CD4-positive, alpha-beta memory T cell (primary cell): ENCODE results near the gene SPRY1. TPM values are rescaled to one million over a fixed set of nuclear protein-coding genes. Genes with fewer than 3 reads are reported as not detected.

Experiments used
- CTCF ChIA-PET: fragments of 350-600 bp; sonication (Branson Sonifier 250); formaldehyde crosslinking; loops from one replicate; lab custom pipeline; 2021; ENCODE audit warnings: inconsistent platforms; ENCODE audit not compliant: partially characterized antibody; lab: Charles Lee
- POLR2A ChIA-PET: fragments of 350-600 bp; sonication (Branson Sonifier 250); formaldehyde crosslinking; loops from one replicate; lab custom pipeline; 2021; ENCODE audit not compliant: partially characterized antibody; lab: Charles Lee
- DNase-seq, 5 donors: peaks; one replicate each; pipeline versions ENCODE4 v3.0.0 to v3.0.0-alpha.2; 2020 to 2022; ENCODE audit warnings: mixed read lengths in 1 of 5
- H3K27ac ChIP-seq: one replicate; pipeline ENCODE4 v1.7.0; 2013; ENCODE audit warnings: low read depth, low read length
- H3K27me3 ChIP-seq: 2 replicates; pipeline ENCODE4 v1.7.0; 2013; ENCODE audit warnings: mild to moderate bottlenecking, low read length, moderate library complexity; ENCODE audit not compliant: insufficient read depth
- H3K36me3 ChIP-seq: 2 replicates; pipeline ENCODE4 v1.7.0; 2013; ENCODE audit warnings: mild to moderate bottlenecking, low read length, moderate library complexity; ENCODE audit not compliant: insufficient read depth
- H3K4me1 ChIP-seq: 2 replicates; pipeline ENCODE4 v1.7.0; 2013; ENCODE audit warnings: mild to moderate bottlenecking, low read length, moderate library complexity; ENCODE audit not compliant: insufficient read depth
- H3K4me3 ChIP-seq, 2 donors: one replicate each; pipeline ENCODE4 v1.7.0; 2013; ENCODE audit warnings: low read length in 2 of 2, mild to moderate bottlenecking in 1 of 2
- H3K9me3 ChIP-seq, 2 donors: one replicate each; pipeline ENCODE4 v1.7.0; 2013; ENCODE audit warnings: low read length in 2 of 2, control low read depth in 1 of 2; ENCODE audit not compliant: control insufficient read depth in 1 of 2
- H3K27ac Mint-ChIP-seq, 7 donors: one replicate each; pipeline ENCODE4 v1.8.0; 2020 to 2021; ENCODE audit warnings: mixed read lengths in 7 of 7, mild to moderate bottlenecking in 6 of 7, inconsistent platforms in 3 of 7, moderate library complexity in 3 of 7
- H3K27me3 Mint-ChIP-seq, 2 donors: one replicate each; pipeline ENCODE4 v1.8.0; 2020 to 2021; ENCODE audit warnings: mixed read lengths in 2 of 2
- H3K36me3 Mint-ChIP-seq, 2 donors: one replicate each; pipeline ENCODE4 v1.8.0; 2020 to 2021; ENCODE audit warnings: mixed read lengths in 2 of 2, inconsistent platforms in 1 of 2, mild to moderate bottlenecking in 1 of 2
- H3K4me1 Mint-ChIP-seq, 4 donors: one replicate each; pipeline ENCODE4 v1.8.0; 2020 to 2021; ENCODE audit warnings: mixed read lengths in 4 of 4, mild to moderate bottlenecking in 1 of 4
- H3K4me3 Mint-ChIP-seq, 8 donors: one replicate each; pipeline ENCODE4 v1.8.0; 2020 to 2021; ENCODE audit warnings: mixed read lengths in 8 of 8, mild to moderate bottlenecking in 7 of 8, moderate library complexity in 6 of 8, inconsistent platforms in 3 of 8
- H3K9me3 Mint-ChIP-seq, 8 donors: one replicate each; pipeline ENCODE4 v1.8.0; 2020 to 2021; ENCODE audit warnings: mixed read lengths in 8 of 8, mild to moderate bottlenecking in 5 of 8, inconsistent platforms in 3 of 8, moderate library complexity in 1 of 8
- intact Hi-C: fragments of 100-400 bp; cut with micrococcal nuclease; formaldehyde crosslinking; loops from one replicate; pipeline ENCODE4 v1.15.1; 2023
- polyA plus RNA-seq, 2 donors: library from polyadenylated mRNA; unstranded; fragments of 300-500 nt; fragmentation: Illumina TruSeq; gene quantifications; one replicate each; pipeline ENCODE4 v1.2.3, GENCODE V29; 2021
- total RNA-seq, 2 experiments: library from RNA; stranded (reverse); gene quantifications; one replicate each; pipeline ENCODE4 v1.2.3, GENCODE V29; 2021

The SPRY1 gene
- total and polyA plus RNA-seq, 4 experiments from 2014 or later, result 4.4 to 8.2 (median 6.1) TPM

GRCh38 chr4:123352240-123352945, 44.2 kb upstream of the SPRY1 start:
- Histone ChIP-seq H3K27ac (no peak overlapping the region), H3K9me3 (no peaks in the 10 kb centered on the region), H3K27me3 (no peaks in the 10 kb centered on the region), H3K4me1 (no peaks in the 10 kb centered on the region), H3K4me3 (no peak overlapping the region), H3K36me3 (no peaks in the 10 kb centered on the region)
- no peak for DNase-seq
- Mint-ChIP-seq H3K9me3 (peaks cover 0 to 4% (median 0%) of the 10 kb centered on the region in 8 donors), H3K4me1 (peaks cover 0 to 4% (median 0%) of the 10 kb centered on the region in 4 donors), H3K27me3 (peaks cover 9 to 13% of the 10 kb centered on the region in 2 donors), H3K36me3 (no peaks in the 10 kb centered on the region), H3K27ac (no peak overlapping the region), H3K4me3 (no peak overlapping the region)
- ChIA-PET CTCF (no interaction called here), POLR2A (no interaction called here)
- intact Hi-C loops, result no loop called here

GRCh38 chr4:123352966-123353365, 43.6 kb upstream of the SPRY1 start:
- Histone ChIP-seq H3K4me1 (no peaks in the 10 kb centered on the region), H3K9me3 (no peaks in the 10 kb centered on the region), H3K36me3 (no peaks in the 10 kb centered on the region), H3K4me3 (no peak overlapping the region), H3K27ac (no peak overlapping the region), H3K27me3 (no peaks in the 10 kb centered on the region)
- Mint-ChIP-seq H3K4me3 (no peak overlapping the region), H3K9me3 (peaks cover 0 to 4% (median 0%) of the 10 kb centered on the region in 8 donors), H3K36me3 (no peaks in the 10 kb centered on the region), H3K27ac (no peak overlapping the region), H3K27me3 (peaks cover 9 to 13% of the 10 kb centered on the region in 2 donors), H3K4me1 (peaks cover 0 to 4% (median 0%) of the 10 kb centered on the region in 4 donors)
- CTCF ChIA-PET, result no interaction called here
- intact Hi-C loops, result no loop called here
- POLR2A ChIA-PET, result no interaction called here
- no peak for DNase-seq

DNA sequence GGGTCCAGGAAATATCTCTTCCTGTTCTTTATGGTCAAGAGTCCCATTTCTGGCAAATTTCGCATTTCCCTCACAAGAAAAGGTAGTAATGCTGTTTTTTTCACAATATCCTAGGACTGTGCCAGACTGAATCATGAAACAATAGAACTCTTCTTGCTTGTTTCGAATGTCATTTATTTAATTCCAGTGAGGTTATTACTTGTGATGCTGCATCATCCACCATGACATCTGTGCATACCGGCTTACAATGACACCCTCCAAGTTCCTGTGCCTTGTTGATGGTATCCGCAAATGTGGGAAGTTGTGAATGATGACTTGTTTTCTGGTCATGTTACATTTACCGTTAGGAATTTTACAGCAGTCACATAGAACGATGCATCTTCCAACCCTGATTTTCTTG, 42.9 kb upstream of the SPRY1 start:
- Histone ChIP-seq H3K27me3 (no peaks in the 10 kb centered on the region), H3K4me3 (no peak overlapping the region), H3K9me3 (no peaks in the 10 kb centered on the region), H3K36me3 (no peaks in the 10 kb centered on the region), H3K4me1 (no peaks in the 10 kb centered on the region), H3K27ac (no peak overlapping the region)
- no peaks in the 10 kb centered on the region for H3K36me3 Mint-ChIP-seq
- H3K27me3 Mint-ChIP-seq, result peaks cover 9 to 10% of the 10 kb centered on the region in 2 donors
- ChIA-PET POLR2A (no interaction called here), CTCF (no interaction called here)
- H3K9me3 Mint-ChIP-seq, result peaks cover 0 to 4% (median 0%) of the 10 kb centered on the region in 8 donors
- no peak overlapping the region for H3K4me3 Mint-ChIP-seq
- peaks cover 0 to 4% (median 0%) of the 10 kb centered on the region in 4 donors for H3K4me1 Mint-ChIP-seq
- DNase-seq, result no peak
- intact Hi-C loops, result no loop called here
- no peak overlapping the region for H3K27ac Mint-ChIP-seq

DNA sequence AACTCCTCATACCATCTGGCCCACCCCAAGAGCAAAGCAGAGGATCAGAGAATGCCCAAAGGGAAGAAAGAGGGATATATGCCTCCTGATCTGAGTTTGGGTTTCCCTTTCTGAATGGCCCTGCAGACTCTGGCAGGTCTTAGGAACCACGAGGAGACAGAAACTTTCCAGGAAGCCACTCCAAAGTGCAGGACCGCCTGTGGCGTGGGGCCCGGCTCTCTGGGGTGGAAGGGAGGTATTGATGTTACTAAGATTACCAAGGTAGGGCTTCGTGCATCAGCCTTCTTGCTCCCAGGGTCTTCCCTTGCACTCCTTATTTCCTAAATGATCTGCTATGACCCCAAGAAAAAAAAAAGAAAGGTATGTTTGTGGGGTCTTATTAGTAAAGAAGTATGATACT, 41.9 kb upstream of the SPRY1 start:
- no peak overlapping the region for H3K27ac ChIP-seq
- Mint-ChIP-seq H3K4me1 (peaks cover 0 to 4% (median 0%) of the 10 kb centered on the region in 4 donors), H3K36me3 (no peaks in the 10 kb centered on the region), H3K9me3 (peaks cover 0 to 4% (median 0%) of the 10 kb centered on the region in 8 donors), H3K27ac (no peak overlapping the region), H3K27me3 (peaks cover 4 to 12% of the 10 kb centered on the region in 2 donors), H3K4me3 (no peak overlapping the region)
- ChIA-PET CTCF (no interaction called here), POLR2A (no interaction called here)
- intact Hi-C loops, result no loop called here
- no peaks in the 10 kb centered on the region for H3K4me1 ChIP-seq
- no peak for DNase-seq
- no peaks in the 10 kb centered on the region for H3K9me3 ChIP-seq
- H3K4me3 ChIP-seq, result no peak overlapping the region
- no peaks in the 10 kb centered on the region for H3K27me3 ChIP-seq
- no peaks in the 10 kb centered on the region for H3K36me3 ChIP-seq

- no peak overlapping the region for H3K27ac ChIP-seq
- no peak overlapping the region for H3K4me3 ChIP-seq
- H3K9me3 ChIP-seq, result no peaks in the 10 kb centered on the region
- H3K27me3 ChIP-seq, result no peaks in the 10 kb centered on the region
- no peak for DNase-seq
- intact Hi-C loops, result no loop called here
- Mint-ChIP-seq H3K27ac (no peak overlapping the region), H3K4me1 (peaks cover 0 to 4% (median 0%) of the 10 kb centered on the region in 4 donors), H3K4me3 (no peak overlapping the region), H3K36me3 (no peaks in the 10 kb centered on the region), H3K27me3 (peaks cover 4 to 10% of the 10 kb centered on the region in 2 donors), H3K9me3 (peaks cover 0 to 3% (median 0%) of the 10 kb centered on the region in 8 donors)
- ChIA-PET CTCF (no interaction called here), POLR2A (no interaction called here)
- H3K36me3 ChIP-seq, result no peaks in the 10 kb centered on the region
- H3K4me1 ChIP-seq, result no peaks in the 10 kb centered on the region
Measured at GRCh38 chr4:123356921-123357320, 39.7 kb upstream of the SPRY1 start.

- no peak overlapping the region for H3K27ac Mint-ChIP-seq
- Histone ChIP-seq H3K4me3 (no peak overlapping the region), H3K4me1 (no peaks in the 10 kb centered on the region), H3K36me3 (no peaks in the 10 kb centered on the region), H3K27me3 (no peaks in the 10 kb centered on the region), H3K9me3 (no peaks in the 10 kb centered on the region), H3K27ac (no peak overlapping the region)
- H3K27me3 Mint-ChIP-seq, result peaks cover 6 to 9% of the 10 kb centered on the region in 2 donors
- no peak overlapping the region for H3K4me3 Mint-ChIP-seq
- no peaks in the 10 kb centered on the region for H3K36me3 Mint-ChIP-seq
- peaks cover 0 to 5% (median 0%) of the 10 kb centered on the region in 8 donors for H3K9me3 Mint-ChIP-seq
- intact Hi-C loops, result no loop called here
- POLR2A ChIA-PET, result no interaction called here
- CTCF ChIA-PET, result no interaction called here
- H3K4me1 Mint-ChIP-seq, result no peaks in the 10 kb centered on the region
- no peak for DNase-seq
Measured at GRCh38 chr4:123359449-123360315, 36.9 kb upstream of the SPRY1 start.

GRCh38 chr4:123361195-123361861, 35.3 kb upstream of the SPRY1 start:
- no peaks in the 10 kb centered on the region for H3K36me3 ChIP-seq
- Mint-ChIP-seq H3K27me3 (peaks cover 4 to 9% of the 10 kb centered on the region in 2 donors), H3K4me3 (no peak overlapping the region), H3K36me3 (no peaks in the 10 kb centered on the region), H3K4me1 (no peaks in the 10 kb centered on the region), H3K27ac (no peak overlapping the region), H3K9me3 (peaks cover 0 to 3% (median 0%) of the 10 kb centered on the region in 8 donors)
- DNase-seq, result no peak
- H3K4me3 ChIP-seq, result no peak overlapping the region
- H3K9me3 ChIP-seq, result no peaks in the 10 kb centered on the region
- intact Hi-C loops, result no loop called here
- no peaks in the 10 kb centered on the region for H3K27me3 ChIP-seq
- CTCF ChIA-PET, result no interaction called here
- no peak overlapping the region for H3K27ac ChIP-seq
- POLR2A ChIA-PET, result no interaction called here
- no peaks in the 10 kb centered on the region for H3K4me1 ChIP-seq
